Activated CD8-positive, alpha-beta memory T cell treated with anti-CD3 and anti-CD28 coated beads for 4 hours (primary cell): ENCODE data around the gene FMN2.

Experiments
- DNase-seq, 2 donors: peaks; one replicate each; pipeline ENCODE4 v3.0.0-alpha.2; 2020; ENCODE audit warnings: low read depth in 2 of 2

FMN2 gene

DNA sequence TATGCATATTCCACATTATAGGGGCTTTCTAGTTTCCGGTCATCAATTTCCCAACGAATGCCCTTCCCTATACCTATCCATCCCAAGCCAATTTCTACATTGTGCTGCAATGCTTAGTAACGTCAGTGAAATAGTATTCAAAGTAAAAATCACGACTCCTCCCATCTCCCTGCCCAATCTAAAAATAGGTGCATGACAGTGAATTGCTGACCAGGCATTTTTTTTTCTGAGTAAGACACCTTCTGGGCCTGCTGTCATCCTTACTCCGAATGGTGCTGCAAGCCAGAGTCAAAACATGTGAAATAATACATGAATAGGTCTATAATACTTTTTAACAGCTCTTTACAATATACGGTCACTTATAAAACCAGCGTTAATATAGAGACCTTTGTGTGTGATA is 400.1 kb downstream of the FMN2 start:
- DNase-seq = no peak

DNA sequence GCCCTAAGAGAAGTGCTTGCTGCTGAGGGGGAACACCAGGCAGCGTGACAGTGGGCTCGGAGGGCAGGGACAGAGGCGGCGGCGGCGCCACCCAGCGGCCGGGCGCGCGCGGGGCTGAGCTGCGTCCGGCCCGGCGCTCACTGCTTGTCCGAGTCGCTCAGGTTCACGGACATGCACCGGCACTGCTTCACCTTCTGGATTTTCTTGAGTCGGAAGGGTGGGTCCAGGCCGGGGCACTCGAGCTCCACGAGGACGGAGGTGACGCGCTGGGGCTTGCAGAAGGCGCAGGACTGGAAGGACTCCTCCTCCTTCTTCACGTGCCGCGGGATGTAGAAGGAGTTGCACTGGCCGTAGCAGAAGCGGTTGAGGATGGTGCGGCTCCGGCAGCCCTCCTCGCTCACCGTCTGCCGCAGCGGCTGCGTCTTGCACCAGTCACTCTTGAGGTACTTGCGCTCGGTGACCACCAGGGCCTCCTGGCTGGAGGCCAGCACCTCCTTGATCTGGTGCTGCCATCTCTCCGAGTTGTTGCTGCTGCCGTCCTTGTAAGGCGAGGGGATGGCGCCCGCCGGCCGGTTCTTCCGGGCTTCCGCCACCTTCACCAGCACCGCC is 401.3 kb downstream of the FMN2 start:
- no peak for DNase-seq

DNA sequence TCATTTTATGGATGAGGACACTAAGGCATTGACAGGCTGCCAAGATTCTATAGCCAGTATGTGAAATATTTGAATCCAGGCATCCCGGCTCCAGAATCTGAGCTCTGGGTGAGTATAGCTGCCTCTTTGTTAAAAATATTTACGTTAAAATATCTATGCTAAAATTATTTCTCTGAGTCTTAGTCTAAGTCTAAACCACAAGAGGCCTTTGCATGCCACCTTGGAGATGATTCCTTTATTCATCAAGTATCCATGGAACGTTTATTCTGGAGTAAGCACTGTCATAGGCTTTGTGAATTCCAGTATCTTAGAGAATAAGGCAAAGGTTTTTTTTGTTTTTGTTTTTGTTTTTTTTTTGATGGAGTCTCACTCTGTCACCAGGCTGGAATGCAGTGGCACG is 403.9 kb downstream of the FMN2 start:
- DNase-seq = no peak

DNA sequence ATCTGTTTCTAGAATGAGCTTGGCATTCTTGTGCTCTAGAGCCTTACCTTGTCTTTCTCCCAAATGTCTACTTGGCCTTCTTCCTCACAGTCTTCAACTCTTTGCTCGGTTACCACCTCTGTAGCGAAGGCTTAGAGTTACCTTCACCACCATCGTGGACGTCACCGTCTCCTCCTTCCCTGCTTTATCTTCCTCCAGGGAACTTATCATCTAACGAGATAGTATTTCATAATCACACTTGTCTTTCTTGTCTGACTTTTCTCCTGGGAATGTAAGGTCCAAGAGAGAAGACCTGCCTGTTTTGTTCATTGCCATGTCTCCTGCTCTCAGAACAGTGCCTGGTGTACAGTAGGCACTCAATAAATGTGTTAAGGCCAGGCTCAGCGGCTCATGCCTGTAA is 404.7 kb downstream of the FMN2 start:
- no peak for DNase-seq

DNA sequence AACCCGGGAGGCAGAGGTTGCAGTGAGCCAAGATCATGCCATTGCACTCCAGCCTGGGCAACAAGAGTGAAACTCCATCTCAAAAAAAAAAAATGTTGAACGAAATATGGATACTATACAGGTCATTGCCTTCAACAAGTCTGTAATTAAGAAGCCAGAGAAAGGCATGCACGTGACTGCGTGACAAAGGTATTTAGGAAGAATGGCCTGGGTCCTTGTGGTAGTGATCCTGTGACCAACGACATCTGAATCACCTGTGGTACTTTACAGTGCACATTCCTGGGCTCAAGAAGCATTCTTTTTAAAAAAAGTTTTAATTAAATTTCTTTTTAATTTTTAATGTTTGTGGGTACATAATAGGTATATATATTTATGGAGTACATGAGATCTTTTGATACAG is 405.3 kb downstream of the FMN2 start:
- DNase-seq = no peak

DNA sequence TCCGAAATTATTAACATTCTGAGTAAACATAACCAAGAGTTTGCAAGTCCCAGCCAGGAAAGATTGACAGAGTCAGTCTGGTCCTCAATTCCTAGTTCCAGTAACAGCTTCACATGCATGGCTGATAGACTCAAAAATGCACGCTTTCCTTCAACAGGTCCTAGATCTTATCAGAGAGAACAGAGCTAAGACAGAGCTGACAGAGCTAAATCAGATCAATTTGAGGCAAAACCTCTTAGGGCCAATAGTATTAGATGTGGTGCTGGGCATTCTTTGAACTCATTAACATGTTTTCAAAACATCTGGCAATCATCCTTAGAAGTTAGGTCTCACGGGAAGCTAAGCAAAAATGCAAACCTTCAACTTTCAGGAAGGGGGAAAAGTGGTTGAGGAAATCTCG is 406.2 kb downstream of the FMN2 start:
- no peak for DNase-seq

DNA sequence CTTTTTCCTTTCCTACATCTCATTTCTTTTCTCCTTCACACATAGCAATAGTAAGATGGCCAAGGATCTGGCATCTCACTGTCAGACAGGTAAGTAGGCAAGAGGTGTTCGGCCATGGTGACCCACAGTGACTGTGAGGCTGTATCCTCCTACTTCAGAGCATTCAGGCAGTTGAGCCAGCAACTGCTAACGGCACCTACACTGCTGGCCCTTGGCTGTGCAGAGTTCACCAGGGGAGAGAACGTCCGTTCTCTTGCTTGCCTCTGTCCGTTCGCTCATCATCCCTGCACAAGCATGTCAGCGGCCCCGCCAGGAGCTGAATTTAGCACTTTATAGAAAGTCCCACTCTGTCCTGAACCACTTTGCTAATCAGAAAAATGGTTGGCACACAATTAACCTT is 406.7 kb downstream of the FMN2 start:
- DNase-seq = no peak

DNA sequence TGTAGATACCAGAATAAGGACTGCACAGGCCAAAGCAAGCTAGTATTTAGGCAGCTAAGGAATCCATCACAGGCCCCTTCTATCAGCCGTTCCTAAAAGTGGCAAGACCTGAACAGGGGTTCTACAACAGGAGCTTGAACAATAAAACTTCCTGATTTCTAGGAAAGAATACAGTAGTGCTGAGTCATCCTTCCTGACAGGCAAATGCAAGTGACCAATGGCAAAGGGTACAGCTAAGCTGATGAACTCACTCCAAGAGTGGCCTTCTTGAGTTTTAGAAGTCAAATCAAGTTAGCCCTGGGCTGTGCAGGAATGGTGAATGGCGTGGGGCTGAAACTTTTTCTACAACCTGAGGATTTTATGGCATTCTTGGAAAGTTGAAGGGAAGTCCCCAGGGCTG is 407.3 kb downstream of the FMN2 start:
- no peak for DNase-seq

DNA sequence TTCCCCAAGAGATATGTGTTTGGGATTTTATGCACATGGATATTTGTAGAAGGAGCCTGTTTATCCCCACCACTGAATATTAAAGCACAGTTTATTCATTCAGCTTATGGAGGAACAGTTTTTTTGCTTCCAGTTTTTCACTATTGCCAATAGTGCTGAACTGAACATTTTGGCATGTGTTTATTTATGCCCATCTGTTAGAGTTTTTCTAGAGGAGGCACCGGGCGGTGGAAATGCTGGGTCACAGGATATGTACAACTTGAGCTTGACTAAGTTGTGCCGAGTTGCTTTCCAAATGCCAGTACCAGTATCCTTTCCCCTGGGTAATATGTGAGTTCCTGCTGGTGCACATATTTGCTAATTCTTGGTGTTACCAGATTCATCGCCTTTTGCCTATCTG is 409.0 kb downstream of the FMN2 start:
- DNase-seq = no peak

DNA sequence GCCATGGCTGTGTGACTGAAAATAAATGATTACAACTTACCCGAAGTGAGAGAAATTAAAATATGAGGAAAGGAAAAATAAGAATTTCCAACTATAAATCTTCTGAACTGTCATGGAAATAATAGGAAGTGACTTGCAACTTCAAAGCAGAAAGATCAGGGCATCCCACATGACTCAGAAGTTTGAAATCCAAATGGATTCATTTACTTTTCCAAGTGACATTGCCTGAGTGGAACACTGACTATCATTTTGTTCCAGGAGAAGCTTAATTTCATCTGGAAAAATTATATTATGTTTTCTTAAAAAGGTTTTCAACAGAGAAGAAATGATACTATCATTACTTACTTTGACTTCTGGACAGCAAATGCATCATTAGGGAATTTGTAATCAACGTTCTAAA is 409.4 kb downstream of the FMN2 start:
- no peak for DNase-seq

DNA sequence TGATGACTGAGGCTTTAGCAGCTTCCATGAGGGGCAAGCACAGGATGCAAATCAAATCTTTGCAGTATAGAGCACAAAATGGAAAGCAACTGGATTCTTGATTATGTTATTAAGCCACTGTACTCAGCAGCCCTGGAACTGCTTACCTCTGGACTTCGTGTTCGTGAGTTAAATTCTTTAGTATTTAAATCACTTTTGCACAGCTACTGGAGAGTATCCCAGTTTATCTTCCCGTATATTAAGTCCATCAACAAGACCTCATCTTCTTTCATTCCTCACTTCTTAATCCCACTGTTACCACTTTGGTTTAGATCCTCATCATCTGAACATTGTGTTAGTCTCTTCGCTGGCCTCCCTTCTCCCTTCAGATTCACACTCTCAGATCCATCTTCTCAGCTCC is 411.4 kb downstream of the FMN2 start:
- no peak for DNase-seq

DNA sequence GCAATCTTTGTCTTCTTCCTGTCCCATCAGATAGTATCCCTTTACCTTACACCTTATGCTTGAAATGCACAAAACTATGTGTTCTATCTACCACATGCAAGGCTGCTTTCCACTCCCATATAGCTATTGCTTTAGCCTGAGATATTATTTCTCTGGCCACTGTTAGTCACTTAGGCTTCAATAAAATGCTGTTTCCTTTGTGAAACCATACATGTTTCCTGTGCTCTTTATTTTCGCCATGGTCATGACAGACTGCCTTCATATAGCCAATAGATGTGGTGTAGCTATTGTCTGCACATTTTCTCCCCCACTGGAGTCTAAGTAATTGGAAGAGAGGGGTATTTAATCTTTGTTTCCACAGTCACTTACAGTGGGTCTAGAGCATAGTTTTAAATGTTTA is 411.9 kb downstream of the FMN2 start:
- DNase-seq = no peak

DNA sequence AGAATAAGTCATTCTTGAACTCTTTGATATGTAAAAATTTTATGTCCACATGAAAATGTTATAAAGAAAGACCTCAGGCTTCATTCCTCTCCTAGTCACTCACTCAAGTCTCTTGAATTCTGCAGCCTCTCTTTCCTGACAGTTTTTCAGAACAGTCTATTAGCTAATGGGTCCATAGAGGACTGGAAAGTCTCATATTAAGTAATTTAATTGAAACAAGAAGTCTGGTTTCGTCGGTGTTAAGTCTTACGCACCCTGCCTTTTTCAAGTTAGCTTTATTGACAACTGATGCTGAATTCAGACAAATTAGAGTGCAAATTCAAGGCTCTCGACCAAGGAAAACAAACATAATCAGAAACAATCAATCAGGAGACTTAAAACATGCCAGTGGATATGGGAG is 414.5 kb downstream of the FMN2 start:
- no peak for DNase-seq

DNA sequence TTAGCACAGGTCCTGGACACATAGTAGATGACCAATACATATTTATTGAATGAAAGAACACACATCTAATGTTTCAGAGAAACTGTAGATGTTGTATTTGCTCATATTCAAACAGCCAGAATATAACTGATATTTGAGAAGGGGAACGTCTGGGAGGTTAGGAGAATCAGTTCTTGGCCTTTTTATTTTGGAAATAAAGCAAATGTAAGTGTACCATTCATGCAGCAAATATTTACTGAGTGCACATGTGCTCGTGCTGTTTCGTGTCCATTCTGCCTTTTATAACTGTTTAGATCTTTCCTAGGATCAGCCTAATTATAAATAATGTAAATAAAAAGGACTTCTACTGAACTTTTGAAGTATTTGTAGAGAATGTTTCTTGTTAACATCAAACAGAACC is 416.5 kb downstream of the FMN2 start:
- DNase-seq = no peak

DNA sequence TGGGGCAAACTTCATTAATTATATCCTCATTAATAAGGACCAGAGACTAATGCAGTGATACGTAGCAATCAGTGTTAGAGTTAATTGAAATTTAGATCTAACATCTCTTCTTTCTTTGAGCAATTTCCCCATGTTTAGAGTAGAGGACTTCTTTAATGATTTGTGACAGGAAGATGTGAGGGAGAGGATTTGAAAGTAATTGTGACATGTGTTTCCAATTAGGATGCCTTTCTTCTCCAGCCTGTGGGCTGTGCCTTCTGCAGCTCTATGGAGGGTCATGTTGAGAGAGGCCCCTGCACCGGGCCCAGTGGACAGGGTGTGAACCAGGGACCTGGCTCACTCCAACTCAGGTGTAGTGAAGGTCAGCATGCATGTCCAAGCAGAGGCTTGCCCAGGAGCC is 417.3 kb downstream of the FMN2 start:
- no peak for DNase-seq

DNA sequence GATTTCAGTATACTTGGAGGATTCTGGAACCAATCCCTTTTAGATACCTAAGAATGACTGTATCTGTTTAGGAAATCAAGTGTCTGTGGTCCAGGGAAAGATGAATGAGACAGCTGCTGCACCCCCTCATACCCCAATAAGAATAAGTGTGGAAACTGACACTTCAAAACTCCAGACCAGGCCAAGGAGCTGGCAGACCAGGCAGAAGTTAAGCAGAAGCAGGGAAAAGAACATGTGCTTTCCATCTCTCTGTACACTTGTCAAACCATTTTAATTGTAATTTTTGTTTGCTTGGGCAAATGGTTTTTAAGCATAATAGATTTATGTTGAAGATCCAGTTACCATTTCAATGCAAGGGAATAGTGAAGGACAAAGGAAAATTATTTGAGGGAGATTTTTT is 420.1 kb downstream of the FMN2 start:
- no peak for DNase-seq

DNA sequence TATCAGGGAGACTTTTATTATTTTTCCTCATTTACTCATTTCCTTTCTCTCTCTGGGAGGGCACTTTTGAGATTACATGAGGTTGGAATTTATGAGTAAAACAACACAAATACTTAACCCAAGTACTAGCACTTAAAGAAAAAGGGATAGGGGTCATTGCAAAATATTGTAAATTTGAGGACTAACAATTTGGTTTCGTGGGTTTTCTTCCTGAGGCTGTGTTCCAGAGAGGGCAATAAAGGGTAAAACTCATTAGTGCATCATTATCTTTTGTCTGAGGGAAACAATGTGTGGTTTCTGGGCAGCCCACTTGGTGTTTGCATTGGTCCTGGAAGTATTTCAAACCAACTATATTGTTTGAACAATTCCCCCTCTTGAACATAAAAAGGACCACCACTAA is 423.8 kb downstream of the FMN2 start:
- DNase-seq = no peak

DNA sequence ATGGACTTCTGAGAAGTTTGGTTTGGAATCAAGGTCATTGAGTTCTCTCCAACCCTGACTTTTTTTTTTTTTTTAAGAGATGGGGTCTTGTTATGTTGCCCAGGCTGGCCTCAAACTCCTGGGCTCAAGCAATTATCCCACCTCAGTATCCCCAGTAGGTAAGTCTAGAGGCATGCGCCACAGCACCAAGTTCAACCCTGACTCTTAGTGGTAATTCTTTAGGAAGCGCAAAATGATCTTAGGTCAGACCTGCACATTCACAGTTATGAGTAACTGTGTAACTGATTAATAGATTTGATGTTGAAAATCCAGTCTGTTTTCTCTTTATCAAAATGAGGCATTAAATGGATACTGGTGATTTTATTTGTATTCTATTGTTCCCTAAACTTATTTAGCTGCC is 424.4 kb downstream of the FMN2 start:
- DNase-seq = no peak

DNA sequence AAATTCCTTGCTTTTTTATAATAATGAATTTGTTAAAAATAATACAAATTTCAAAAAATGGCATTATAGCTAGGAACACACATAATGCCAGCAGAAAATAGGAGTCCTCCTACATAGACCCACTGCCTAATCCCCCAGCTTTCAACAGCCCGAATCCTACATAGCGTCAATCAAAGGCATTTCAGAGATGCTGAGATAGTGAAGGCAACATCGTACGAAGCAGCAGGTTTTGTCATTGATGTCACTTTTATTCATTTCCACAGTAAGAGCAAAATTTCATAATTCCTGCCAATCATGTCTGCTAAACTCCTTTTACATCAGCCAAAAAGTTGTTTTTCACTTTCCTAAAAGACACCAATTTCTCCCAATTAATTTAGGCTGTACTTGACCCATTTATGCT is 426.2 kb downstream of the FMN2 start:
- no peak for DNase-seq

DNA sequence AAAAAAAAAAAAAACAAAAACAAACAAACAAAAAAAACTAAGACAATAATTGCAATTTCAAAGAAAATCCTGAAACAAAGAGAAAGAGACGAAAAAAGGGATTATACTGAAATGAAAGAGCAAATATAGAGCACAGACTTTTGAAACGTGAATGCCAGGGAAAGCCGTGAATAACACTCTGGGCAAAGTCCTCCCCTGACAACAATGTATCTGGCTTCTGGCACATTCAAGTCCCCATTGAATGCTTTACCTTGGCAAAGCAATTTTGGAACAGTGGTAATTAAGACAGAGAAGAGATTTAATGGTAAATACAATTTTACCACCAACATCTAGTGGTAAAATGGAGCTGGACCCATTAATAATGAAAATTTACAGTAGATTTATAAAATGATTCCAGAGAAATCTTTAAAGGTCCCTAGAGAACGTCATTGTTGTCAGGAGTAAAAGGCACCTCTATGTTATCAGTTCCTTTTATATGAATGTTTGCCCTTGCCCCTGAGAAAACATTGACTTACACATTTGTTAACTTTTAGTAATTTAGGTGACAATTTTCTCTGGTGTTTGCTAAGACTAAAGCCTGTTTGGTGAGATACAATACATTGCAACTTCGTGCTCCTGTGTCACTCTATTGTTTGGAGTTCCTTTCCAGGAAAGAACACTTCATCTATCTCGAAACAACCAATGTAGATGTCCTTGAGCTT is 430.6 kb downstream of the FMN2 start:
- DNase-seq = no peak

DNA sequence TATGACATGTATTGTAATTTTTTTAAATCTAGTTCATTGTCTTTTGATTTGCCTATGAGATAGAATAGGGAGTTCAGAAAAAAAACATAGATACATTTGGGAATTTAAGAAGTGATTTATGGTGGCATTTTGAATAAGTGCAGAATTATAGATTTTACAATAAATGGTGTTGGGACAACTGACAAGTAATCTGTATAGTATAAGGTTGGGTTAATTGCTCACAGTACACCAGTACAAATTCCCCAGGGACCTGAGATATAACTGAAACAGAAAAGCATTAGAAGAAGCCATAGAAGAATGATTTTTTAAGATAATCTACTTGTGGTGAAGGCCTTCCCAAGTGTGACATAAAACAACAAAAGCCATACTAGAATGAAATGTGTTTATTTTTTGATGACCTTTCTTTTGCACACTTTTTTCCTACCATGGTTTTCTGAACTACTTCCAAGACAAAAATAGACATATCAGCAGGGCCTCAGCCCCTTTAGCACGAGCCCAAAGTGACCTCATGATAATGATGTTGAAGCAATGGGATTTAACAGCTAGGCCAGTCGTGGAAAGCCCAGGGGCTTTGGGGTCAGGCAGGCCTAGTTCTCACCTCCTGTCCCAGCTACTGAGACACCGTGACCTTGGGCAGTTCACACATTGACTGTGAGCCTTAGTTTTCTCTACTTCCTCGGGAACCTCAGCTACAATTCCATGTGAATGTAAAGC is 432.8 kb downstream of the FMN2 start:
- DNase-seq = no peak
